ENCODE data around the gene SOX2.

SOX2 gene

DNA sequence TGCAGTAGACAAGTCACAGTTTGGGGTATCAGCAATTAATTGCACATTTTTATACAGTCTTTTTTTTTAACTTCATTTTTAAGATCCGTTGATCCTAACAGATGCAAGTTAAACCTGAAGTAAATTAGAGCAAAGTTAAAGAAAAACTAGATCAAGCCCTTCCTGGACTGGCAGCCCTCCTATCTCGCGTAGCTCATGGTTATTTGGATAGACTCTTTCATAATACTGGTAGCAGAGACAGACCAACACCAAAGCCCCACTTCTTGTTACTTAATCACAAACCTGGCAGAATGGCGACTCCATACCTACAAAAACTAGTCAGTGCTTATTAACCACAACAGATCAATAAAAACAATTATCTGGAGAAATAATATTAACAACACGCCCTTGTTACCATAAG, 26.8 kb downstream of the SOX2 start:
- no peak for DNase-seq (ENCODE audit: low read depth)
- H3K4me3 ChIP-seq (ENCODE audit: control insufficient read depth, low read depth, low read length), result no peak overlapping the region
- TF ChIP-seq, protein P1, sequence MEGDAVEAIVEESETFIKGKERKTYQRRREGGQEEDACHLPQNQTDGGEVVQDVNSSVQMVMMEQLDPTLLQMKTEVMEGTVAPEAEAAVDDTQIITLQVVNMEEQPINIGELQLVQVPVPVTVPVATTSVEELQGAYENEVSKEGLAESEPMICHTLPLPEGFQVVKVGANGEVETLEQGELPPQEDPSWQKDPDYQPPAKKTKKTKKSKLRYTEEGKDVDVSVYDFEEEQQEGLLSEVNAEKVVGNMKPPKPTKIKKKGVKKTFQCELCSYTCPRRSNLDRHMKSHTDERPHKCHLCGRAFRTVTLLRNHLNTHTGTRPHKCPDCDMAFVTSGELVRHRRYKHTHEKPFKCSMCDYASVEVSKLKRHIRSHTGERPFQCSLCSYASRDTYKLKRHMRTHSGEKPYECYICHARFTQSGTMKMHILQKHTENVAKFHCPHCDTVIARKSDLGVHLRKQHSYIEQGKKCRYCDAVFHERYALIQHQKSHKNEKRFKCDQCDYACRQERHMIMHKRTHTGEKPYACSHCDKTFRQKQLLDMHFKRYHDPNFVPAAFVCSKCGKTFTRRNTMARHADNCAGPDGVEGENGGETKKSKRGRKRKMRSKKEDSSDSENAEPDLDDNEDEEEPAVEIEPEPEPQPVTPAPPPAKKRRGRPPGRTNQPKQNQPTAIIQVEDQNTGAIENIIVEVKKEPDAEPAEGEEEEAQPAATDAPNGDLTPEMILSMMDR (IDR thresholded peaks at IDR 0.05; ENCODE audit: control insufficient read depth, insufficient read depth, low read depth, low read length, missing control alignments), result no peak

DNA sequence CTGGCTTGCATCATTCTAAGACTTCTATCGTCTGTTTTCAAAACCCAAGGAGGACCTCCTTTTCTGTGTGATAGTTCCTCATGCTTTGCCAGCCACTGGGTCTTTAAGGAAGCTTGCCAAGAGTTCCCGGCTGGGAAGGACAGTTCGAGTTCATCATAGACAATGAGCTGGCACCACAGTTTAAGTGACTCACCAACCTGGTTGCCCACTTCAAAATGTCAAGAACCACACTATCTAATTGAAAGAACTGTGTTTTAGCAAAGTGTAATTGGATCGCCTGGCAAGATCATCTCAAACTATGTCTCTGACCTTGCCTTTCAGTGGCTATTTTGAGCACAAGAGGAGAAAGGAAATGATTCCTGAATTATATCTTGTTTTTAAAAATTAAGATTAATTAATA, 27.9 kb downstream of the SOX2 start:
- TF ChIP-seq, protein P1 (IDR thresholded peaks at IDR 0.05; ENCODE audit: control insufficient read depth, insufficient read depth, low read depth, low read length, missing control alignments), result no peak
- no peak for DNase-seq (ENCODE audit: low read depth)
- no peak overlapping the region for H3K4me3 ChIP-seq (ENCODE audit: control insufficient read depth, low read depth, low read length)

DNA sequence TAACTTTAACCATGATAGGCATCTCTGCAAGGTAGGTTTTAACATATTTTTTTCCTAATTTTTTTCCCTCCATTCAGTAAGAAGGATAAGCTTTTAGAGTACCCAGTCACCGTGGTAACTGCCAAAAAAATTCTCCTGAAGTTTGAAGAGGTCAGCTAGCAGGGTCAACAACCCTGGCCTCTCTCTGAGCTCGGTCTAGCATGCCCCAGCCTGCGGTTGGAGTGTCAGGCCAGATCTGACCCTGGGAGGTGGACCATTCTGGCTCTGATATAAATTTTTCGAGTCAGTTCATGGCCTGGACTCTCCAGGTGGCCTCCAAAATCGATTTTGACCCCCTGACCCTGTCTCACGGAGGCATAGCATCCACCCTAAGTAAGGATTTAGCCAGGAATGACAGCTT, 29.7 kb downstream of the SOX2 start:
- DNase-seq (ENCODE audit: low read depth), result no peak
- TF ChIP-seq, protein P1 (IDR thresholded peaks at IDR 0.05; ENCODE audit: control insufficient read depth, insufficient read depth, low read depth, low read length, missing control alignments), result no peak
- no peak overlapping the region for H3K4me3 ChIP-seq (ENCODE audit: control insufficient read depth, low read depth, low read length)

DNA sequence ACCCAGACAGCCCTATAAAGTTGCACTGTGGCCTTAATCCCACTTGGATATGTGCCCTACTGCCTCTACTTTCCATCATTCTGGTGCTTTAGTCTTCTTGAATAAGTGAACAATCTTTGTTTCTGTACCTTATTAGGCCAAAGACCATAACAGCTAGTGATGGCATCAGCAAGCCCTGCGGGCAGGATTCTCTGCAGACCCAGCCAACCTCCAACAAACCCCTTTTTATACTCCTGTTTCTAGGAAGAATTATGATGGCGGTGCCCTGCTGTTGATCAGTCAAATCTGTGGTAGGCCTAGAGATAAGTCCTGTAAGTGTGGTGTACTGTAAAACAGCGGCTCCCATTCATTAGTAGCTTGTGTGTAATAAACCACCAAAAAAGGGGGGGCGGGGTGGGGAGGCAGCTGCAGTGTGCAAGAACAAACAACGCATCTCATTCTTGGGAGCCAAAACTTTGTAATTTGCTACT, 40.5 kb downstream of the SOX2 start:
- TF ChIP-seq, protein P1 (IDR thresholded peaks at IDR 0.05; ENCODE audit: control insufficient read depth, insufficient read depth, low read depth, low read length, missing control alignments), result no peak
- no peak for DNase-seq (ENCODE audit: low read depth)

DNA sequence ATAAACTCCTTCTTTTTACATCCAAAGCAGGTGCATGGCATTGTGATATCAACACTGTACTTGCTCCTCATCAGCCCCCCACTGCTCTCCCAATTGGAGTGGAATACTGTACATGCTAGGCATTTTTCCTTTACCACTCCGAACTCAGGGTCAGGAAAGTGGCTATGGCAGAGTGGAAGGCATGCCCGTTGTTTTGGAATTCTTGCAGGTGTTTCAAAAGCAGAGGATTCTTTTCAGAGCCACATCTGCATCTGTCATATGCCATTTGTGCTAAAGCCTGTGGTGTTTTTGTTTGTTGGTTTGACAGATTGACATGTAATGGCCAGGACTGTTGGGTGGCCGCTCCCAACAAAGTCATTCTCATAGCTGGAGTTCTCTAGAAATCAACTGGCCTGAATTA, 41.7 kb downstream of the SOX2 start:
- H3K4me3 ChIP-seq (ENCODE audit: control insufficient read depth, low read depth, low read length), result no peak overlapping the region
- TF ChIP-seq, protein P1 (IDR thresholded peaks at IDR 0.05; ENCODE audit: control insufficient read depth, insufficient read depth, low read depth, low read length, missing control alignments), result no peak
- DNase-seq (ENCODE audit: low read depth), result no peak

More for the DNA sequence above, 40.5 kb downstream of the SOX2 start:
- H3K4me3 ChIP-seq (ENCODE audit: control insufficient read depth, low read depth, low read length), result no peak overlapping the region

DNA sequence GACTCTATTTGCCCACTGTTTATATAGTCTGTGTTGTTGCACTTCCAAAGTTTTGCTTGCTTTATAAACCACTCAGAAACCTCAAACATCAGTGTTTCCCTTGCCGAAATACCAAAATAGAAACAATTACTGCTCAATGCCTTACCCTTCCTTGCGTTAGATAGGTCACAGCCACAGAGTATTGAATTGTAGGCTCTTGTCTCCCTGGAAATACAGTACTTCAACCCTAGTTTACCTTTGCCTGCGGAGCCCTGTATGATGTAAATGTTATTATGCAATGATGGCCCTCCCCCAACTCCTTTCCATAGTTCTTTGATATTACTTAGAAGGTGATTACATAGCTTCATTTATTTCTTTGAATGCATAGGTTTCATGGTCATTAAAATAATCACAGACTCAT, 44.2 kb downstream of the SOX2 start:
- H3K4me3 ChIP-seq (ENCODE audit: control insufficient read depth, low read depth, low read length), result no peak overlapping the region
- TF ChIP-seq, protein P1 (IDR thresholded peaks at IDR 0.05; ENCODE audit: control insufficient read depth, insufficient read depth, low read depth, low read length, missing control alignments), result no peak
- DNase-seq (ENCODE audit: low read depth), result no peak
